ENCODE results near the gene CDK5.
"Not testable (repeated sequence)": the region's sequence is repeated elsewhere in the genome, so short reads cannot be mapped to it uniquely, and the experiment has no call there.

The CDK5 gene

DNA sequence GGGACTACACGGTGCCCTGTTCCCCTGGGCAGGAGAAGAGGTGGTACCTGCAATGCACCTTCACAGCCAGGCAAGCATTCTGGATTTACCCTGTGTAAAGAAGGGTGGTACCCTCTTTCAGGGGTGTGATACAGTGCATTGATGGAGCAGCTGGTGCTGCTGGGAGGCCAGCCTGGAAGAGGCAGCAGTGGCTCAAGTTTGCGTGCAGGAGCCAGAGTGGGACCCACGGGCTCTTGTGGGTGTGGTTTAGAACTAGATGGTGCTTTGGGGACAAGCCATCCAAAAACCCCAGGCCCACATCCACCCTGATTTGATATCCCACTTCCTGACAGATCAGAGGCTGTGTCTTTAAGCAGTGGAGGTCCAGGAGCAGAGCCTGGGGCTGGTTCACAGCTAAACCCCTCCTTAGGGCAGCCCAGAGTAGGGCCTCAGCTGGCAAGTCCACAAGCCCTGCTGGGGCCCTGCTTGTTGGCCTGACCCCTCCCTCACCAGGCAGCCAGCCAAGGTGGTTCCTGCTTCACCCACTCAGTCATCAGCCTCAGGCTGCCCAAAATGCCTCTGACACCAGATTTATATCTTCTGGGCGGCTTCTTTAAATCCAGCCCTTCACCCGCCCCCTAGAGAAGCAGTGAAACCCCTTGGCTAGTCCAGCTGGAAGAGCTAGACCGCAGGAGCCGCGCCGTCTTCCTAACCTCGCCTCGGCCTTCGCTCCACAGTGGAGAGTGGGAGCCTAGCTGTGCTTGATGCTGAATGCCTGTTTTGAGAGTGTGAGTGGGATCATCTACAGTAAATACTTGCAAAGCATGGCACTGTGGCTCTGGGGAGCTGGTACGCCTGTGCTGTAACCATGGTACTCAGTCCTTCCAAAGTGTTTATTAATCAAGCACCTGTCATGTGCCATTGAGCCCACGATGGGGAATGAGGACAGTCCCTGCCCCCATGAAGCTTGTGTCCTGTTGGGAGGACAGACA lies 10.8 kb downstream of the CDK5 start:
- Histone ChIP-seq H3K4me3 (no peak overlapping the region), H3K9me3 (no peaks in the 10 kb centered on the region), H3K27me3 (ENCODE audit: low read depth) (no peaks in the 10 kb centered on the region), H3K36me3 (replicated peaks) (no peaks in the 10 kb centered on the region; the same call in 1 of the 2 replicates), H3K4me1 (no peaks in the 10 kb centered on the region)
- no peak for DNase-seq (ENCODE audit: low spot score in 2 of 2)
- in situ Hi-C loops (cut with MboI; ENCODE audit: low sequenced_read_pairs) = no loop called here

DNA sequence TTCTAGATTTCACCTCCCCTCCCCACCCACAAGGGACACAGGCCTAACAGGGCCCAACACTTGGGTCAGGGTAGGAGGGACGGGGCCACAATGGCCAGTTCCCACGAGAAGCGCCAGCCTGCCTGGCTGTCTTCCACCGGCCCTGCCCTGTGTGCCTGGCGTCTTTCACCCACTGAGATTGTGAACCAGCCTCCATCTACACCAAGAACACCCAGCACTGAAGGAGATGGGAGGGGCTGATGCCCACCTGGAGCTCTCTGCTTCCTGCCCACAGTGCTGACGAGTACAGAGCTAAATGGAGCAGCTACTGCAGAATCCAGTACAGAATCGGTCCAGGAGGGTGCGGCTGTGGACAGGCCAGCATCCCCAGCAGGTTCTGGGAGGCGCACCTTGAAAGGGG lies 11.7 kb downstream of the CDK5 start:
- Histone ChIP-seq H3K4me1 (no peaks in the 10 kb centered on the region), H3K27me3 (ENCODE audit: low read depth) (no peaks in the 10 kb centered on the region), H3K4me3 (no peak overlapping the region), H3K9me3 (no peaks in the 10 kb centered on the region), H3K36me3 (replicated peaks) (no peaks in the 10 kb centered on the region; the same call in 1 of the 2 replicates)
- in situ Hi-C loops (cut with MboI; ENCODE audit: low sequenced_read_pairs) = no loop called here
- no peak for DNase-seq (ENCODE audit: low spot score in 2 of 2)

DNA sequence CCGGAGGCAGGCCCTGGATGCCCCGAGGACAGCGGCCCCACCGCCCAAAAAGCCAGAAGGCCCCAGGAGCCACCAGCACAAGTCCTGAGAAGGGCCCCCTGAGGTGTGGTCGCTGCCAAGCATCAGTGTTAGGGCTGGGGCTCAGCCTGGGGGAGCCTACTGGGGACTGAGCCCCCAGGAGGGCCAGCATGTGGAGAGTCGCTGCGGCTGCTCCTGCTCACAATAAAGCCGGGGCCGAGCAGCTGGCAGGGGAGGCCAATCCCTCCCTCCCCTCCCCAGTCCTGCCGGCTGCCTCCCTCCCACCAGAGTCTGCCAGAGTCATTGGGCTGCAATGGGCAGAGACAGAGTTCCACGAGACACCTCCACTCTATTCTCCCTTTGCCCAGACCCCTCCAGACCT lies 12.4 kb downstream of the CDK5 start:
- no peaks in the 10 kb centered on the region; the same call in 1 of the 2 replicates for H3K36me3 ChIP-seq (replicated peaks)
- no peaks in the 10 kb centered on the region for H3K9me3 ChIP-seq
- no peak overlapping the region for H3K4me3 ChIP-seq
- no peaks in the 10 kb centered on the region for H3K4me1 ChIP-seq
- no peaks in the 10 kb centered on the region for H3K27me3 ChIP-seq (ENCODE audit: low read depth)
- DNase-seq (ENCODE audit: low spot score in 2 of 2) = no peak
- in situ Hi-C loops (cut with MboI; ENCODE audit: low sequenced_read_pairs) = no loop called here

DNA sequence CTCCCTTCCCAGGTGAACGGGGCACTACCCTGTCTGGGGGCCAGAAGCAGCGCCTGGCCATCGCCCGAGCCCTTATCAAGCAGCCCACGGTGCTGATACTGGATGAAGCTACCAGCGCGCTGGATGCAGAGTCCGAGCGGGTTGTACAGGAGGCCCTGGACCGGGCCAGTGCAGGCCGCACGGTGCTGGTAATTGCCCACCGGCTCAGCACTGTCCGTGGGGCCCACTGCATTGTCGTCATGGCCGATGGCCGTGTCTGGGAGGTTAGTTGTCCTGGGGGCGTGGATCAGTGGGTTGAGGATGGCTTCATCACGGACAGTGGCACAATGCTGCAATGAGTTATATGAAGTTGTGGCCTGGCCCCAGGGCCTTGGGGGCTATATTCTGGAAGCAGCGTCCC lies 13.7 kb downstream of the CDK5 start:
- no peak for DNase-seq (ENCODE audit: low spot score in 2 of 2)
- H3K9me3 ChIP-seq = no peaks in the 10 kb centered on the region
- no peak overlapping the region for H3K4me3 ChIP-seq
- in situ Hi-C loops (cut with MboI; ENCODE audit: low sequenced_read_pairs) = no loop called here
- no peaks in the 10 kb centered on the region for H3K27me3 ChIP-seq (ENCODE audit: low read depth)
- H3K4me1 ChIP-seq = no peaks in the 10 kb centered on the region
- no peaks in the 10 kb centered on the region; the same call in 1 of the 2 replicates for H3K36me3 ChIP-seq (replicated peaks)

DNA sequence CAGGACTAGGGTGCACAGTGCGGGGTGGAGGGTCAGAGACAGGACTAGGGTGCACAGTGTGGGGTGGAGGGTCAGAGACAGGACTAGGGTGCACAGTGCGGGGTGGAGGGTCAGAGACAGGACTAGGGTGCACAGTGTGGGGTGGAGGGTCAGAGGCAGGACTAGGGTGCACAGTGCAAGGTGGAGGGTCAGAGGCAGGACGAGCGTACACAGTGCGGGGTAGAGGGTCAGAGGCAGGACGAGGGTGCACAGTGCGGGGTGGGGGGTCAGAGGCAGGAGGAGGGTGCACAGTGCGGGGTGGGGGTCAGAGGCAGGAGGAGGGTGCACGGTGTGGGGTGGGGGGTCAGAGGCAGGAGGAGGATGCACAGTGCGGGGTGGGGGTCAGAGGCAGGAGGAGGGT lies 14.2 kb downstream of the CDK5 start:
- DNase-seq (ENCODE audit: low spot score in 2 of 2); H3K36me3 ChIP-seq (replicated peaks); H3K4me1 ChIP-seq; H3K27me3 ChIP-seq (ENCODE audit: low read depth); in situ Hi-C loops (cut with MboI; ENCODE audit: low sequenced_read_pairs); H3K9me3 ChIP-seq; H3K4me3 ChIP-seq: not testable (repeated sequence)

DNA sequence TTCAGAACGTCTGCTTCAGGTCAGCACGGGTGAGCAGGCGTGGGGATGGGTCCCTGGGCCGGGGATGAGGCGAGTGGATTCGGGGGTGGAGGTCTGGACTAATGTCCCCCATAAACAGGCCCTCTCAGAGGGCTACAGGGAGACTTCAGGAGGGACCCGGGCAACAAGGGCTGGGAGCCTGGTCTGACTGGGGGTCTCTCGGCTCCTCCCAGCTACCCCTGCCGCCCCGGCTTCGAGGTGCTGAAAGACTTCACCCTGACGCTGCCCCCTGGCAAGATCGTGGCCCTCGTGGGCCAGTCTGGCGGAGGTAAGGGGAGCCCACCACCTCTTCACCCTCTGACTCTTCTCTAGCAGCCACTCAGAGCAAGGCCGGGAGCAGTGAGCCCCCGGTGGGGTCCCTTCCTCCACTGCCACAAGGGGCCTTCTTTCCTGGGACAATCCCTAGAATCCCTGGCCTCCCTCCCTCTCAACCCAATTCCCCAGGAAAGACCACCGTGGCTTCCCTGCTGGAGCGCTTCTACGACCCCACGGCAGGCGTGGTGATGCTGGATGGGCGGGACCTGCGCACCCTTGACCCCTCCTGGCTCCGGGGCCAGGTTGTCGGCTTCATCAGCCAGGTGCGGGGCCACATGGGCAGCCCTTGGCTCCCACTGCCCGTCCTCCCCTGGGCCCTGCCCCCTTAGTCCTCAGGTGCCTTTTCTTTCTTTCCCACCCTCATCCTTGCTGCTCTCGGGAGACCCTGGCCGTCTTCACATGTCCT lies 16.9 kb downstream of the CDK5 start:
- in situ Hi-C loops (cut with MboI; ENCODE audit: low sequenced_read_pairs) = no loop called here

DNA sequence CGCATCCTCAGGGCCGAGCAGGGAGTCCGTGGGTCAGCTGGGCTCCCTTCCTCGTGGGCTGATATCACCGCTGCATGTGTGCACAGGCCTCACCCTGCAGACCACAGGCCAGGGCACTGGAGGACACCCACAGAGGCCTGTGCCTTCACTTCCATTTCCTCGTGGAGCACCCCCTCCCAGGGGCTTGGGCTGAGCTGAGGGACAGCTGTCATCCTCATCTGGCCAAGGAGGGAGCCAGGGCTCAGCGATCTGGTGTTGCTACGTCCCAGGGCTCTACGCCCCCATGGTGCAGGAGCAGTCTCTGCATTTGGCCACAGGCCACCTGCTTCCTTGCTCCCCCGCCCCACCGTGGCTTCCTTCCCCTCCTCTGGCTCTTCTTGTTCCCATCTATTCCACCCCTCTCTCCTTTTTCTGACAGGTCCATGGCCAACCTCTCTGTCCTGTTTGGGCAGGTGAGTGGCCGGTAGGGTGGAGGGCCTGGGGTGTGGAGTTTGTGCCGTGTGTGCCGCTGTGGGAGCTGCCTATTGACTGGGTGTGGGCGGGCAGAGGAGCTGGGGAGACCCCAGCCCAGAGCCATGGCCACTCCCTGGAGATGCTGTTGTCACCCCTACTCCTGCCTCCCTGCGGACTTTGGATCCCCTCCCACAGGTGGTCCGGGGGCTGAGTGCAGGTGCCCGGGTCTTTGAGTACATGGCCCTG lies 17.7 kb downstream of the CDK5 start:
- no peaks in the 10 kb centered on the region for H3K9me3 ChIP-seq
- in situ Hi-C loops (cut with MboI; ENCODE audit: low sequenced_read_pairs) = no loop called here
- H3K36me3 ChIP-seq (replicated peaks) = peaks cover 5% of the 10 kb centered on the region; the same call in 1 of the 2 replicates
- no peaks in the 10 kb centered on the region for H3K4me1 ChIP-seq
- DNase-seq (ENCODE audit: low spot score in 2 of 2) = no peak
- no peak overlapping the region for H3K4me3 ChIP-seq
- no peaks in the 10 kb centered on the region for H3K27me3 ChIP-seq (ENCODE audit: low read depth)

More for the DNA sequence above, 16.9 kb downstream of the CDK5 start:
- Histone ChIP-seq H3K9me3 (no peaks in the 10 kb centered on the region), H3K4me1 (no peaks in the 10 kb centered on the region), H3K4me3 (no peak overlapping the region), H3K36me3 (replicated peaks) (no peaks in the 10 kb centered on the region; the same call in 1 of the 2 replicates), H3K27me3 (ENCODE audit: low read depth) (no peaks in the 10 kb centered on the region)
- DNase-seq (ENCODE audit: low spot score in 2 of 2) = no peak

DNA sequence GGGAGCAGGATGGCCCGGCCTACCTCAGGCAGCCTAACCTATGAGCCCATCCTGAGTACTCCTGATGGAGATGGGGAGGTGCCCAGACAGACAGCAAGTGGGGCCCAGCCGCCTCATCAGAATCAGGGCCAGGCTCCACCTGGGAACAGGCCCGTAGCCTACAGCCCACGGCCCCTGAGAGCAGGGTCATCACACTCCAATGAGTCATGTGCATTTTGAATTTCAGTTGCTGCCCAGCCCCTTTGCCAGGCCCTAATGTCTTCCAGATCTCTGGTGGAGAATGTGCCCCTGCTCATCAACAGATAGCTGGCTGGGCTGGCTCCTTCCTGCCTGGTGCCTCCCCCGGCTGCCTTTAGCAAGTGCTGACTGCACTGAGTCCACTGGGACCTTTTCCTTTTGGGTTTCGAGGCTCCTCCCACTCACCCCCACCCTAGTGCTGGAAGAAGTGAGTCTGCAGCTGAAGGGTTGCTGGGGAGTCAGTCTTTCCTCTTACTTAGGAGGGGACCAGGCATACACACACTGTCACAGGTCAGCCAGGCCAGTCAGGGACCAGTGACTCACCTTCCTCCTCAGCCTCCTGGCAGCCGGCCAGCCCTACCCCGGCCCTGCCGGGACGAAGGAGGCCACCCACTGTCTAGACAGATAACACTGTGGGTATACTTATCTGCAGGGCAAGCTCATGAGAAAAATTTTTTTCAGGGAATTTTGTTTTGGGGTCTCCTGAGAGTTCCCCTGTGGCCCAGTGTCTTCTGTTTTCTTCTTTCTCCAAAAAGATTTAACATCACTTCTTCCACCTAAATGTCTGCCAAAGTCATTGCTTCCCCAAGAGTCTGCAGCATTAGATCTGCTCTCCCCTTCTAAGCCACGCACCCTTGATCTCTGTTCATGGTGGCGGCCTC lies 18.5 kb downstream of the CDK5 start:
- H3K27me3 ChIP-seq (ENCODE audit: low read depth) = no peaks in the 10 kb centered on the region
- no peak overlapping the region for H3K4me3 ChIP-seq
- H3K4me1 ChIP-seq = no peaks in the 10 kb centered on the region
- peak in 1 of 2 experiments; percentile 44 for DNase-seq (ENCODE audit: low spot score in 2 of 2)
- no peaks in the 10 kb centered on the region for H3K9me3 ChIP-seq
- in situ Hi-C loops (cut with MboI; ENCODE audit: low sequenced_read_pairs) = no loop called here
- H3K36me3 ChIP-seq (replicated peaks) = peaks cover 8% of the 10 kb centered on the region; the same call in 1 of the 2 replicates

DNA sequence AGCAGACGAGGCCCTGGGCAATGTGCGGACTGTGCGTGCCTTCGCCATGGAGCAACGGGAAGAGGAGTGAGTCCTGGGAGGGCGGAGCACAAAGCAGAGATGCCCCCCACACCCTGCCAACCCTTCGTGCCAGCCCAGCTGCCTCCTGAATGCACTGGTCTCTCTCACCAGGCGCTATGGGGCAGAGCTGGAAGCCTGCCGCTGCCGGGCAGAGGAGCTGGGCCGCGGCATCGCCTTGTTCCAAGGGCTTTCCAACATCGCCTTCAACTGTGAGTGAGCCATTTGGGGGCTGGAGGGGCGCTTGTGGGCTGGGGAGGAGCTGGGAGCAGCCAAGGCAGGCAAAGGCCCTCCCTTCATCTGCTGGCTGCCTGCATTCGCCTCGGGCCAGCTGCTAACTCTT lies 21.8 kb downstream of the CDK5 start:
- in situ Hi-C loops (cut with MboI; ENCODE audit: low sequenced_read_pairs) = no loop called here
- no peaks in the 10 kb centered on the region for H3K27me3 ChIP-seq (ENCODE audit: low read depth)
- no peak for DNase-seq (ENCODE audit: low spot score in 2 of 2)
- H3K9me3 ChIP-seq = no peaks in the 10 kb centered on the region
- H3K4me1 ChIP-seq = no peaks in the 10 kb centered on the region
- peaks cover 11% of the 10 kb centered on the region for H3K36me3 ChIP-seq (replicated peaks)
- no peak overlapping the region for H3K4me3 ChIP-seq

DNA sequence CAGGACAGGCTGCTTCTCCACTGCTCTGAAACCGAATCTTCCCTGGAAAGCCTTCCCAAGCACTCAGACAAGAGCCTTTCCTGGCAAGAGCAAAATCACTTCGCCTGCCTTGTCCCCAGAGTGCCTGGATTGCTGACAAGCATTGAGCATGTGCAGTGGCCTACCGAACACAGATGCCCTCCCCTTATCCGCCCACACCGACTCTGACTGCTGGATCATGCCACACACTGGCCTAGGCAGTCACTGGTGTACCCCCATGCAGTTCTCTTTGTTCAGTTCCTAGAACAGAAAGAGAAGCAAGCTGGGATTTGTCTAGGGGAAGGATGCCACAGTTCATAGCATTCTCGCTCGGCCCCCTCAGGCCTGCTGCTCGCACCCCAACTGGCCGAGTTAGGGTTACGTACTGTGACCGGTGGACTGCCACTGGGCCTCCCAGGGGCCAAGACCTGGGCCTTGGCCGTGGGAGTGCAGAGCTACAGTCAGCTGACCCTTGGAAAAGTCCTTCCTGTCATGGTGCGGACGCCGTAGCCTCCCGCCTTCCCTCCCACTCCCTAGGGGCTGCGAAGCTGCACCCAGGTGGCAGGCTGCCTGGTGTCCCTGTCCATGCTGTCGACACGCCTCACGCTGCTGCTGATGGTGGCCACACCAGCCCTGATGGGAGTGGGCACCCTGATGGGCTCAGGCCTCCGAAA lies 22.5 kb downstream of the CDK5 start:
- Histone ChIP-seq H3K4me1 (no peaks in the 10 kb centered on the region), H3K9me3 (no peaks in the 10 kb centered on the region), H3K4me3 (no peak overlapping the region), H3K27me3 (ENCODE audit: low read depth) (no peaks in the 10 kb centered on the region), H3K36me3 (replicated peaks) (peaks cover 11% of the 10 kb centered on the region)
- DNase-seq (ENCODE audit: low spot score in 2 of 2) = no peak
- in situ Hi-C loops (cut with MboI; ENCODE audit: low sequenced_read_pairs) = no loop called here

DNA sequence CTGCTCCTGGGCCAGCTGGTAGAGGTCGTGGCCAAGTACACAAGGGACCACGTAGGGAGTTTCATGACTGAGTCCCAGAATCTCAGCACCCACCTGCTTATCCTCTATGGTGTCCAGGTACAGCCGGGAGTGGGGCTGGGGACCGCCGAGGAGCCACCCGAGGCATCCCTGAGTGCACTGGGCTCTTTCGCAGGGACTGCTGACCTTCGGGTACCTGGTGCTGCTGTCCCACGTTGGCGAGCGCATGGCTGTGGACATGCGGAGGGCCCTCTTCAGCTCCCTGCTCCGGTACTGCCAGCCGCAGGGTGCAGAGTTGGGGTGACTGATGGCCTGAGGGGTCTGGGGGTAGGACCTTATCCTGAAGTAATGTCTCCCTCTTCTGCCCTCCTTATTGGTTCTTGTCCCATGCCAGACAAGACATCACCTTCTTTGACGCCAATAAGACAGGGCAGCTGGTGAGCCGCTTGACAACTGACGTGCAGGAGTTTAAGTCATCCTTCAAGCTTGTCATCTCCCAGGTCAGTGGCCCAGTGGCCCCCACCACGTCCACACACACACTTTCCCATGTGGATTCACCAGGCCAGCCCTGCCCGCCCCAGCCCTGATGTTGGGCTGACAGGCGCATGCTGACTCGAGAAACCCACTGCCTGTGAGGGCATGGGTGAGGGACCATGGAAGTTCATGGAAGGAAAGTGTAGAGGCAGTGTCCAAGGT lies 23.2 kb downstream of the CDK5 start:
- Histone ChIP-seq H3K36me3 (replicated peaks) (peaks cover 11% of the 10 kb centered on the region), H3K4me3 (no peak overlapping the region), H3K9me3 (no peaks in the 10 kb centered on the region), H3K27me3 (ENCODE audit: low read depth) (no peaks in the 10 kb centered on the region), H3K4me1 (no peaks in the 10 kb centered on the region)
- DNase-seq (ENCODE audit: low spot score in 2 of 2) = no peak
- in situ Hi-C loops (cut with MboI; ENCODE audit: low sequenced_read_pairs) = no loop called here

DNA sequence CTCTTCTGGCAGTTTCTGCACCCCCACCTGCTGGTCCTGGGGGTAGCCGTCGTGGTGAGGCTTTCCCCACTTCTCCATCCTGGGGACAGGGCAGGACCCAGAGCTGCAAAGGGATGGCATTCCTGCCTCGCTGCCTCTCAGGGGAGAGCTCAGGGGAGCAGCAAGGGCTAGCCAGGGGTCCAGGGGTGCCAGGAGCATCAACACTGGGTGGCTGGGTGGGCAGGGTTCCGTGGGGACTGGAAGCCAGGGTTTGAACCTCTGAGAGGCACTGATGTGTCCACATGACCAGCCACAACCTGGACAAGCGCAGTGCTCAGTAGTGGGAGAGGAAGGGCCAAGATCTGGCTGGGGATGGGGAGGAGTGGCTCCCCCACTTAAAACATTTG lies 23.8 kb downstream of the CDK5 start:
- H3K4me3 ChIP-seq = no peak overlapping the region
- H3K27me3 ChIP-seq (ENCODE audit: low read depth) = no peaks in the 10 kb centered on the region
- in situ Hi-C loops (cut with MboI; ENCODE audit: low sequenced_read_pairs) = no loop called here
- H3K36me3 ChIP-seq (replicated peaks) = peaks cover 11% of the 10 kb centered on the region
- no peaks in the 10 kb centered on the region for H3K9me3 ChIP-seq
- DNase-seq (ENCODE audit: low spot score in 2 of 2) = no peak
- H3K4me1 ChIP-seq = peaks cover 3% of the 10 kb centered on the region
